Cerebellar cortex (tissue), 1 donor: ENCODE data around the gene MPIG6B.

Source experiments
- DNase-seq: peaks from one replicate; pipeline ENCODE4 v3.0.0-alpha.2; 2015; ENCODE audit warnings: low spot score

The MPIG6B gene

GRCh38 chr6:31723245-31723979 is at the start of gene MPIG6B:
Gene MPIG6B (plus strand): TSS chr6:31723373. CDS start chr6:31723384, 11 bp downstream.
- DNase-seq = no peak

- no peak for DNase-seq
These were observed 46.8 kb upstream of the MPIG6B start for GRCh38 chr6:31676322-31676903.

- DNase-seq = no peak
These were observed 46.3 kb upstream of the MPIG6B start for GRCh38 chr6:31676904-31677303.

GRCh38 chr6:31677955-31678354 is 45.2 kb upstream of the MPIG6B start:
- DNase-seq = no peak

- peak; percentile 87 for DNase-seq
These were observed 42.7 kb upstream of the MPIG6B start, which contains the start of gene LY6G5C for GRCh38 chr6:31680226-31681134. Gene LY6G5C (minus strand): TSS chr6:31681067. CDS start chr6:31680373, 694 bp downstream.

- no peak for DNase-seq
These were observed 42.0 kb upstream of the MPIG6B start for GRCh38 chr6:31681135-31681671.

GRCh38 chr6:31683591-31683990 is 39.6 kb upstream of the MPIG6B start:
- no peak for DNase-seq

- no peak for DNase-seq
These were observed 36.7 kb upstream of the MPIG6B start for GRCh38 chr6:31686483-31686882.

GRCh38 chr6:31687321-31687720 is 35.9 kb upstream of the MPIG6B start:
- DNase-seq = no peak

GRCh38 chr6:31687860-31688693 is 35.1 kb upstream of the MPIG6B start:
- no peak for DNase-seq

- no peak for DNase-seq
These were observed 33.7 kb upstream of the MPIG6B start for GRCh38 chr6:31689249-31690110.

GRCh38 chr6:31690231-31691077 is 32.7 kb upstream of the MPIG6B start:
- no peak for DNase-seq

GRCh38 chr6:31691078-31691463 is 32.1 kb upstream of the MPIG6B start:
- DNase-seq = no peak

GRCh38 chr6:31691564-31692108 is 31.5 kb upstream of the MPIG6B start:
- DNase-seq = no peak

- DNase-seq = no peak
These were observed 30.8 kb upstream of the MPIG6B start for GRCh38 chr6:31692353-31692752.

GRCh38 chr6:31692886-31693285 is 30.3 kb upstream of the MPIG6B start:
- no peak for DNase-seq

- no peak for DNase-seq
These were observed 29.6 kb upstream of the MPIG6B start for GRCh38 chr6:31693535-31693934.

GRCh38 chr6:31697555-31697954 is 25.6 kb upstream of the MPIG6B start:
- DNase-seq = no peak

GRCh38 chr6:31700740-31701401 is 22.3 kb upstream of the MPIG6B start:
- DNase-seq = no peak
